Measurements from ENCODE around the gene VWA1.
"Not testable (repeated sequence)": the region's sequence is repeated elsewhere in the genome, so short reads cannot be mapped to it uniquely, and the experiment has no call there.

DNA sequence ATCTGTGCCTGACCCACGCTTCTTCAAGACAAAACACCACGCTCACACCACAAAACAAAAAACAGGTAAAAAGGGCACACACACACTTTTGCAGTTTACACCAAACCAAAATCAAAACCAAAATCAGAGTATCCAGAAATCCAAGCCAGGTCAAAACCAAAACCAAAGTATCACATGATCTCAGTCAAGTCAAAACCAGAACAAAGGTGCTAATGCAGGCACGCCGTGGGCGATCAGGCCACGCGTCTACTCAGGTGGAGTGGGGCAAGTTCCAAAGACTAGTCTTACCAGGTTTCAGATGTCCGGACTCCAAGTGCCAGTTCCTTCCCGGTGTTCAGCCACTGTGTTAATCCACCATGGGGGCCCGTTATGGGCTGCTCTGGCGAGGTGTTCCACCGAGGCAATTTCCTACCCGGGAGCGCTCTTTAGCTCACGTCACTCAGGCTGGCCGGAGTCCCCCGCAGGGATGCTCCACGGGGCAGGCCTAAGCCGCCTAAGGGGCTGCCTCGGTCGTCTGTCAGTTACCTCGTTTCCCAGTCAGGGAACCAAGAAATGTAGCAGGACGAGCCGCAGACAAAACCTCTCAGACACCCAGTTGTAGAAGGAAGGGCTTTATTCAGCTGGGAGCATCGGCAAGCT, 17.5 kb upstream of the VWA1 start:
- not testable (repeated sequence) for TF ChIP-seq CTCF (IDR thresholded peaks at IDR 0.05); EP300 (IDR thresholded peaks at IDR 0.05; ENCODE audit: borderline replicate concordance in 1 of 2, low read depth in 1 of 2, low read length in 1 of 2); POLR2AphosphoS5 (IDR thresholded peaks at IDR 0.05; ENCODE audit: low read depth, low read length); GABPA (IDR thresholded peaks at IDR 0.05; ENCODE audit: low read depth); MAX (IDR thresholded peaks at IDR 0.05; ENCODE audit: low read depth); TAF1 (IDR thresholded peaks at IDR 0.05; ENCODE audit: borderline replicate concordance, low read depth, low read length)
